IPS DF 6.9 (cell line): ENCODE results near the gene DUSP2.

ENCODE experiments used
- DNase-seq: peaks from one replicate; pipeline ENCODE4 v3.0.0-alpha.2; 2013; ENCODE audit warnings: low read depth, low spot score
- H3K27ac ChIP-seq: one replicate; pipeline ENCODE4 v1.5.1; 2013; ENCODE audit warnings: low read length, control low read depth
- H3K27me3 ChIP-seq: 2 replicates; pipeline ENCODE4 v1.6.1; 2013; ENCODE audit warnings: mild to moderate bottlenecking, low read length; ENCODE audit not compliant: control insufficient read depth, insufficient read depth
- H3K36me3 ChIP-seq: 2 replicates; pipeline ENCODE4 v1.6.1; 2013; ENCODE audit warnings: low read length; ENCODE audit not compliant: control insufficient read depth, insufficient read depth
- H3K4me1 ChIP-seq: 2 replicates; pipeline ENCODE4 v1.6.1; 2013; ENCODE audit warnings: low read length; ENCODE audit not compliant: control insufficient read depth, insufficient read depth
- H3K4me3 ChIP-seq: 2 replicates; pipeline ENCODE4 v1.5.1; 2013; ENCODE audit warnings: mild to moderate bottlenecking, low read length
- H3K9me3 ChIP-seq: 2 replicates; pipeline ENCODE4 v1.6.1; 2013; ENCODE audit warnings: low read length, inconsistent platforms; ENCODE audit not compliant: control insufficient read depth, insufficient read depth
- WGBS: extraction: QIAGEN DNeasy Blood & Tissue Kit; methylation state at CpG from one replicate; pipeline ENCODE4 v1.1.7; 2013; ENCODE audit warnings: mixed read lengths, missing lambda C conversion rate; ENCODE audit not compliant: insufficient read length, insufficient coverage; 5-methylcytosine and 5-hydroxymethylcytosine counted together

DUSP2 gene

DNA sequence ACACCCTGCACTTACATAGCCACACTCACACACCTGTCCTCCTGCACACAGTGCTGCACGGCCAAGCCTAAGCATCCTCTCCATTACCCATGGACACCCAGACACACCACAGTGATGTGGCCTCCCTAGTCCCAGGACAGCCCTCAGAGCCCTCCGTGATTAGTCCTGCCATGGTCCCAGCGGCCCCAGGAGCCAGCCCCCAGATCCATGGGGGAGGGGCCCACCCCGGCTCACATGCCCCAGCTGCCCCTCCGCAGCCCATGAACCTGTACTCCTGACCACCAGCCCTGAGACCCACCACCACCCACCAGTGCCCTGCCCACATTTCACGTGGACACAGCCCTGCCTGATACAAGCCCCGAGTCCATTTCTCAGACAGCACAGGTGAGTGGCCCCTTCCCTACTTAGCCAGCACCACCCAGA, 8.1 kb upstream of the DUSP2 start:
- H3K9me3 ChIP-seq, result no peaks in the 10 kb centered on the region
- no peak for DNase-seq
- WGBS, result no CpG with 5 or more reads among the region's 7 CpGs
- no peak overlapping the region for H3K27ac ChIP-seq
- H3K27me3 ChIP-seq, result no peaks in the 10 kb centered on the region
- H3K4me1 ChIP-seq, result peaks cover 11% of the 10 kb centered on the region
- no peaks in the 10 kb centered on the region; the same call in 1 of the 2 replicates for H3K36me3 ChIP-seq
- no peak overlapping the region for H3K4me3 ChIP-seq

DNA sequence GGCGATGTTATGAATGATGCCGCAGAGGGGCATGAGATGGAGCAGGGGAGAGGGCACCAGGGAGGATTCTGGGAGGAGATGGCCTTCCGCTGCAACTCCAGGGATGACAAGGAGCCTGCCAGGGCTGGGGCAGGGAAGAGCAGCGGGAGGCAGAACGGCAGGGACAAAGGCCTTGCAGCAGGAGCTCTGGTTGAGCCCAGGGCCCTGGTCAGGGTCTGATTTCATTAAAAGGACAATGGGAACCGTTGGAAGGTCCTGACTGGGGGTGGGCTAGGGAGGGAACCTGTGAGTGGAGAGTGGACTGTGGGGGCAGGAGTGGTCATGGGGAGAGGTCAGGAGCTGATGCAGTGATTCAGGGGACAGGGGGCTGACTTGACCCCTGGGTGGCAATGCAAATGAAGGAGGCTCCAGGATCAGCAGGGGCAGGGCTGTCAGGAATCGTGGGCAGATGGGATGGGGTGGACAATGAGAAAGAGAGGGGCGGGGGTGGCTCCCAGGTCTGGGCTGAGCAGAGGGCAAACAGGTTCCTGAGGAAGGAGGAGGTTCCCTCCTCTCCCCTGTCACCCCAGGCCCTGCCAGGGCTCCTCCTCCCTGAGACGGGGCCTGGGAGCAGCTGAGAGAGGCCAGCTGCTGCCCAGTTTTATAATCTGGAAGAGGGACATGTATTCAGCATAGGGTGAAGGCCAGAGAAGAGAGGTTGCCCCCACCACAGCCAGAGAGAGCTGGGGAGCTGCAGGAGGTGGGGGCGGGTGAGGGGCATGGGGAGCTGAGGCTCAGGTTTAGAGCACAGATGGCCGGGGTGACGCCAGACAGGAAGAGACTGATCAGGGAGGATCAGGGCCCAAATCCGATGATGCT, 7.3 kb upstream of the DUSP2 start:
- Histone ChIP-seq H3K27me3 (no peaks in the 10 kb centered on the region), H3K36me3 (no peaks in the 10 kb centered on the region; the same call in 1 of the 2 replicates), H3K27ac (no peak overlapping the region), H3K9me3 (no peaks in the 10 kb centered on the region), H3K4me1 (peaks cover 9% of the 10 kb centered on the region), H3K4me3 (no peak overlapping the region)
- no peak for DNase-seq
- no CpG with 5 or more reads among the region's 13 CpGs for WGBS

DNA sequence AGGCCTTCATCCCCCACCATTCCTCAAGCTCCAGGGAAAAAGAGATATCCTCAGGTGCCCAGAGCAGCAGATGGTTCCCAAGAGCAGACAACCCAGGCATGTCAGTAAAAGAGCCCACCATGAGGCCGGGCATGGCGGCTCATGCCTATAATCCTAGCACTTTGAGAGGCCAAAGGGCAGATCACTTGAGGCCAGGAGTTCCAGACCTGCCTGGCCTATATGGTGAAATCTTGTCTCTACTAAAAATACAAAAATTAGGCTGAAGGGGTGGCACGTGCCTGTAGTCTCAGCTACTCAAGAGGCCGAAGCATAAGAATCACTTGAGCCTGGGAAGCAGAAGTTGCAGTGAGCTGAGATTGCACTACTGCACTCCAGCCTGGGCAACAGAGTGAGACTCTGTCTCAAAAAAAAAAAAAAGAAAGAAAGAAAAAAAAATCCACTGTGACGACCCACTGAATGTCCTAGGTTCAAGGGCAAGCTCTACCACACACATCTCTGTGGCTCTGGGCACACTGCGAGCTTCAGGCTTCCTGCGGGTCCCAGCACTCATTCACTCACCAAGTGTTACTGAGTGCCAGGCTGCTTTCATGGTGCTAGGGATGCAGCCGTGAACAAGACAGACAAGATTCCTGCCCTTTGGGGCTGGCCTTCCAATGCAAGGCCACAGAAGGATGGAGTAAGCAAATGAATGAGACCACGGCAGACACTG, 6.5 kb upstream of the DUSP2 start:
- WGBS, result no CpG with 5 or more reads among the region's 9 CpGs
- Histone ChIP-seq H3K9me3 (no peaks in the 10 kb centered on the region), H3K4me1 (peaks cover 9% of the 10 kb centered on the region), H3K36me3 (no peaks in the 10 kb centered on the region; the same call in 1 of the 2 replicates), H3K27me3 (no peaks in the 10 kb centered on the region), H3K4me3 (no peak overlapping the region), H3K27ac (no peak overlapping the region)
- DNase-seq, result no peak

DNA sequence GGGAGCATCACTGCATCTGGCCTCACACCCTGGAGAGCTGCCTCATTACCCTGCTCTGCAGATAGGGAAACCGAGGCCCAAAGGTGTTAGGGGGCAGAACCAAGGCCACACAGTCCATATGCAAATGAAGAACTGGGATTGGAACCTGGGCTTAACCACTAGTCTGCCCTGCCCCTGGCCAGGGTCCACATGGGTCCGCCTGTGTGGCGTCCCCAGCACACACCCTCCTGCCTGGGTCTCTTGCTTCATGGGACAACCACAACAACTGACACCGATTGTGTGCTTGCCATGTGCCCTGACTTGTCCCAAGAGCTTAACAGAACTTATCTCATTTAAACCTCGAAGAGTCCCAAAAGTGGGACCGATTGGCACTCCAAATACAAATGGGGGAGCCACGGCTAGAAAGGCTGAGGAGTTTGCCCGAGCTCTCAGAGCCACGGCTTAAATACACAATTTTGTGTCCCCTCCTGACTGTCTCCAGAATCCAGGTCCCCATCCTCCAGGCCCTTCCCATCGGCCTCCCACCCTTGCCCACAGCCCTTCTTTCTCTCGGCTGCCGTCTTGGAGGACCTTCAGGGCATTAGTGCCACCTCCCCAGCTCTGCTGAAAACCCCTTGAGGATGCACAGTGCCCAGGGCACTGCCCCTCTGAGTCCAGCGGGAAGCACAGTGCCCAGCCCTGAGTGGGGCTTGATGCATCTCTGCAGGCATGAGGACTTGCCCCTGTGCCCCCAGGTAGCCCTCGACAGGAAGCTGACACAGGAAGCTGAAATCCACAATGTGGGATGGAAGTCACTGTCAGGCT, 5.8 kb upstream of the DUSP2 start:
- no CpG with 5 or more reads among the region's 14 CpGs for WGBS
- Histone ChIP-seq H3K27me3 (no peaks in the 10 kb centered on the region), H3K36me3 (no peaks in the 10 kb centered on the region; the same call in 1 of the 2 replicates), H3K4me3 (no peak overlapping the region), H3K4me1 (peaks cover 9% of the 10 kb centered on the region), H3K27ac (no peak overlapping the region), H3K9me3 (no peaks in the 10 kb centered on the region)
- no peak for DNase-seq

DNA sequence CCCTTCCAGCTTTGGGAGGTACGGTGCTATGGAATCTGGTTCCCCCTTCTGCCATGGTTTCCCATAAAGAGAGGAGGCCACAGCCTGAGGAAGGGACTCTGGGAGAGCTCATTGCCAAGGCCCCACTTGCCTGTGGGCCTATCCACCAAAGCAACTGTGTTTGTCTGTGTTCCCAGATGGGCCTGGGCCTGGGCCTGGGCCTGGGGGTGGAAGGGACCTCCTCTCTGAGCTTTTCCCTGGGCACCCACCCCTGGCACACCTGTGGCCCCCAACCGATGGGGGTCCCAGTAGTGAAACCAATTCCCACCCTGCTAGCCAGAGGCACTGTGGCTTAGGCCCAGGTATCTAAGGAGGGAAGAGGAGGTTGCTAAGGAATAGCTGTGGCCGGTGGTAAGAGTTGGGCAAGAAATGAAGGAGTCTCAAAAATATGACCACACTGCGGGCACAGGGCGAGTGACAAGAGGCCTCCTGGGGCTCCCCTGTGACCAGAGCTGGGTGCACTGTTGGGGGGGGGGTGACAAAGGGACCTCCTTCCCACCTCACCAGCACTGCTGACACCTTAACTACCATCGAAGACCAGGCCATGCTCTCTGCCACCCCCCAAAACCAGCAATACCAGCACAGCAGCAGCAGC, 4.9 kb upstream of the DUSP2 start:
- Histone ChIP-seq H3K36me3 (no peaks in the 10 kb centered on the region; the same call in 1 of the 2 replicates), H3K4me3 (no peak overlapping the region), H3K4me1 (peaks cover 9% of the 10 kb centered on the region), H3K27me3 (no peaks in the 10 kb centered on the region; the same call in 1 of the 2 replicates), H3K27ac (no peak overlapping the region), H3K9me3 (no peaks in the 10 kb centered on the region)
- WGBS, result no CpG with 5 or more reads among the region's 6 CpGs
- DNase-seq, result no peak

DNA sequence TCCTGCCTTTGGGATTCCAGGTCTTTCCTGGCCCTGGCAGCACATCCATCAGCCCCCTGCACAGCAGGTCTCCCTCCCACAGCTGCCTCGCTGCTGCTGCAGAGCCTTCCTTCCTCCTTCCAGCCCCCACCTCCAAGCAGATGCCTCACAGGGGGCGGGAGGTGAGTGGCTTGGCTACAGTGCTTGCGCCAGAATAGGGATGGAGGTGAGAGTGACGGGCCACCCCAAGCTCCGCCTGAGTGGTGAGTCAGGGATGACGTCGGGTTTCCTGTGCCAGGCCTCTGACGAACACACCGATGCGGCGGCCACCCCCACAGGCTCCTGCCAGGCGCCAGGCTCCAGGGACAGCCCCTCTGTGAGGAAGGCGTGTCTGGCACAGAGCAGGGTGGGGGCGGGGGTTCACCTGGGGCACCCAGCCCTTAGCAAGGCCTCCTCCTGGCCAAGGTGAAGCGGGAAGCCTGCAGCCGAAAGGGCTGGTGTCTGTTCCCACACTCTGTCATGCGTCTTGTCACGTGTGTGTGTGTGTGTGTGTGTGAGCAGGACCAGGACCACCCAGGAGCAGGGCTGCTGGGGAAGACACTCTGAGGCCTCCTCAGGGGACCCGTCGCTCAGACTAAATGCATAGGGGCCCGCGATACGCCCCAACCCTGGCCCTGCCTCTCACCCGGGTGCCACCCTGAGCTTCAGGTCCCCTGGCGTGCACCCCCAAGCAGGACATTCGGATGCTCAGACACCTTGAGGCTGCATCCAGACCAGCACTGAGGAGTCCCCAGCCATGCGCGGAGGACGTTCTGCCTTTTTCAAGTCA, 3.4 kb upstream of the DUSP2 start:
- Histone ChIP-seq H3K27me3 (no peaks in the 10 kb centered on the region; the same call in 1 of the 2 replicates), H3K36me3 (no peaks in the 10 kb centered on the region; the same call in 1 of the 2 replicates), H3K27ac (no peak overlapping the region), H3K4me1 (peaks cover 13% of the 10 kb centered on the region), H3K9me3 (no peaks in the 10 kb centered on the region), H3K4me3 (no peak overlapping the region)
- WGBS, result no CpG with 5 or more reads among the region's 29 CpGs
- no peak for DNase-seq

DNA sequence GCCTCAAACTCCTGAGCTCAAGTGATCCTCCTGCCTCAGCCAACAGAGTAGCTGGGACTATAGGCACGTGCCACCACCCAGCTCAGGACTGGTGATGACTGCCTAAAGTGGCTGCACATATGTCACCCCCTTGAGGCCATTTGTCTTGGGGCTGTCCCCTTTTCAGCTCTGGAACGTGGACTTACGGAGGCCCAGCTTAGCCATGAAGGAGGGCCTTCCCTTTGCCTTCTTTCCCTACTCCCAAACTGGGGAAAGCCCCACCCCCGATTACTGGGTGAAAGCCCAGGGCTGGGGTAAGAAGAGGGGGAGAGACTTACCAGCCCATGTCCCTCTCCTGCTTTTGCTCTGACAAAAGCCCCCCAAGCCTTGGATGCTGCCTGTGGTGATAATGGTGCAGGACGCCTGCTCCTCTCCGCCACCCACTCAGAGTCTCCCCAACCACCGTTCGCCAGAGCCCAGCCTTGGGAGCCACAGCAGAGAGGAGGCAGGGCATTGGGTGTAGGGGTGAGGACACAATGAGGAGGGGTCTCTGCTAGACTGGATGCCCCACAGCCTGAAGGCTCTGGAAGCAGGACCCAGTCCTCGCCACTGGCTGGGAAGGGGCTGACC, 2.5 kb upstream of the DUSP2 start:
- H3K4me1 ChIP-seq, result peaks cover 11% of the 10 kb centered on the region
- H3K27me3 ChIP-seq, result no peaks in the 10 kb centered on the region; the same call in 1 of the 2 replicates
- H3K27ac ChIP-seq, result no peak overlapping the region
- H3K36me3 ChIP-seq, result peaks cover 3% of the 10 kb centered on the region; the same call in 1 of the 2 replicates
- H3K9me3 ChIP-seq, result no peaks in the 10 kb centered on the region
- no peak overlapping the region for H3K4me3 ChIP-seq
- no CpG with 5 or more reads among the region's 9 CpGs for WGBS
- DNase-seq, result no peak

DNA sequence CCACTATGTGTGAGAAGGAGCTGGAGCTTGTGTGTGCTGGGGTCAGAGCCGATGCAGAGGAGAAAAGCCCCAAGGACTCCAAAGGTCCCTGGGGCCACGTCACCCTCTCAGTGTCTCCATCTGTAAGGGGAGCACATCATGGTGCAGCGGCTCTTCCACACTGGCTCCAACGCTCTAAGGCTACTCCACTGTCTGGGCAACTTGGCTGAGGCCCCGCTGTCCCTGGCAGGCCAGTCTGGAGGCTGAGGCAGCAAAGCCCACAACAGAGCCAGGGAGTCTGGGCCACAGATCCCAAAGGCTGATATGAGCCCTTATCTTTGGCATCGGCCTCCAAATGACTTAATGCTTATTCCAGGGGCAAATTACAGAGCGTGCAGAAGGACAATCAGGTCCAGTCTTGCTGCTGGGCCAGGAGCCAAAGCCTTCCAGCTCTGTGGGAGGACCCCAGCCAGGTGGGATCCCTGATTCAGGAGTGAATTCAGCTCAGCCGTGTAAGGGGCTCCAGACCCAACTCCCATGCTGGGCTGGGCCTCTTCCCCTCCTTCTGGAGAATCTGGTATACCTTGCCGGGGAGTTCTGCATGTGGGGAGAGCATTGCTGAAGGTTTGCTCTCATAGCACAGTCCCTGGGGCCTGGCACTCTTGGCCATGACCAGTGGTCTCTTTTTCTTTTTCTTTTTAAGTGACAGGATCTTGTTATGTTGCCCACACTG, 1.8 kb upstream of the DUSP2 start:
- peaks cover 11% of the 10 kb centered on the region for H3K4me1 ChIP-seq
- no peak for DNase-seq
- H3K4me3 ChIP-seq, result no peak overlapping the region

More for the DNA sequence above, 1.8 kb upstream of the DUSP2 start:
- no CpG with 5 or more reads among the region's 9 CpGs for WGBS
- Histone ChIP-seq H3K9me3 (no peaks in the 10 kb centered on the region), H3K36me3 (peaks cover 3% of the 10 kb centered on the region; the same call in 1 of the 2 replicates), H3K27me3 (no peaks in the 10 kb centered on the region; the same call in 1 of the 2 replicates), H3K27ac (no peak overlapping the region)
